LNCAP (cell line): Measurements from ENCODE around the gene SP3.

Source experiments
- TF ChIP-seq, protein P1 (sequence below): fragments of 450-650 bp; IDR thresholded peaks from 2 replicates; pipeline ENCODE4 v1.5.1; 2017; ENCODE audit warnings: mild to moderate bottlenecking

The SP3 gene

DNA sequence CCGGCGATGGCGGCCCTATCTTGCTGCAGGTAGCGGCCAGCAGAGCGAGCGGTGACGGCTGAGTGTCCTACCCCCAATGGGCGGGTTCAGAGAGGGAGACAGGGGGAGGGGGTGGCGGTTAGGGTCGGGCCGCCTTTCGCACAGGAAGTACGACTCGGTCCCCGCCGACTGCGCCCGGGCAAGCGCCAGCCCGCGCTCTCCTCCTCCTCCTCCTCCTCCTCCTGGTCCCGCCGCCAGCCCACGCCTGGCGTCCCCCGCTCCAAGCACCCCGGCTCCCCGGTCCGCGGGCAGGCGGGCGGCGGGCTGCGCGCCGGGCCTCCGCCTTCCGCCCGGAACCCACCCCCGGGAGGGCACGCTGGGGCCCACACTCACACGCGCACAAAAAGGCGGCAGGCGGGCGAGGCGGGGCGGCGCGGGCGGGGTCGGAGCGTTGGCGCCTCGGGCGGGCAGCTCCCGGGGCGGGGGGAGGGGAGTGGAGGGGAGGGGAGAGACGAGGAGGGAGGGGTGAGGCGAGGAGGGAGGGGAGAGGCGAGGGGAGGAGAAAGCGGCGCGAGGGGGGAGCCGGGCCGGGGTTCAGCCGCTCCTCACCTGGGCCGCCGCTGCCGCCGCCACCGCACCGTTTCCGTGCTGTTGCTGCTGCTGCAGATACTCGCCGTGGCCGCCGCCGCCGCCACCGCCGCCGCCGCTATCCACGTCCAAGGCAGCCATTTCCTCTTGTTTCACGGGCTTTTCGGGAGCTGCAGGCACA is 1.2 kb downstream of the SP3 start:
- TF ChIP-seq, protein P1, sequence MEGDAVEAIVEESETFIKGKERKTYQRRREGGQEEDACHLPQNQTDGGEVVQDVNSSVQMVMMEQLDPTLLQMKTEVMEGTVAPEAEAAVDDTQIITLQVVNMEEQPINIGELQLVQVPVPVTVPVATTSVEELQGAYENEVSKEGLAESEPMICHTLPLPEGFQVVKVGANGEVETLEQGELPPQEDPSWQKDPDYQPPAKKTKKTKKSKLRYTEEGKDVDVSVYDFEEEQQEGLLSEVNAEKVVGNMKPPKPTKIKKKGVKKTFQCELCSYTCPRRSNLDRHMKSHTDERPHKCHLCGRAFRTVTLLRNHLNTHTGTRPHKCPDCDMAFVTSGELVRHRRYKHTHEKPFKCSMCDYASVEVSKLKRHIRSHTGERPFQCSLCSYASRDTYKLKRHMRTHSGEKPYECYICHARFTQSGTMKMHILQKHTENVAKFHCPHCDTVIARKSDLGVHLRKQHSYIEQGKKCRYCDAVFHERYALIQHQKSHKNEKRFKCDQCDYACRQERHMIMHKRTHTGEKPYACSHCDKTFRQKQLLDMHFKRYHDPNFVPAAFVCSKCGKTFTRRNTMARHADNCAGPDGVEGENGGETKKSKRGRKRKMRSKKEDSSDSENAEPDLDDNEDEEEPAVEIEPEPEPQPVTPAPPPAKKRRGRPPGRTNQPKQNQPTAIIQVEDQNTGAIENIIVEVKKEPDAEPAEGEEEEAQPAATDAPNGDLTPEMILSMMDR: no peak

DNA sequence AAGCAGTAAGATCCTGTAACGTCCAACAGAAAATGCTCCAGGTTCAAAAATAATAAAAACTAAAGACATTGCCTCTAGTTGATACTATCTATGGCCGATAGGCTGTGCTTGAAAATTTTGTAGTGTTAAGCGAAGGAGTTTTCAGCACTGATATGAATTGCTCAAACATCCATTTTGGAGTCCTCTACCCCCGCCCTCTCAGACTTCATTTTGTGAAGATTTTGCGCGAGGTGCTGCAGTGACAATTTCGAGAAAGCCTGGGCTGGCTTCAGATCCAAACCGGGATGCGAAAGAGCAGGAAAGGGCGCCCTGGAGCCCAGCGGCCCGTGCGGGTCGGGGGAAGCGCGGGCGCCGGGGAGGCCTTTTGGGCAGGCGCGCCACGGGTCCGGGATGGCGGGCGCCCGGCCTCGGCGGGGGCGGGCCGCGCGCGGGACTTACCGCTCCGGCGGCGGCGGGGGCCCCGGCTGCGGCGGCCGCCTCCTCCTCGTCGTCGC is 1.8 kb downstream of the SP3 start:
- TF ChIP-seq, protein P1: no peak

DNA sequence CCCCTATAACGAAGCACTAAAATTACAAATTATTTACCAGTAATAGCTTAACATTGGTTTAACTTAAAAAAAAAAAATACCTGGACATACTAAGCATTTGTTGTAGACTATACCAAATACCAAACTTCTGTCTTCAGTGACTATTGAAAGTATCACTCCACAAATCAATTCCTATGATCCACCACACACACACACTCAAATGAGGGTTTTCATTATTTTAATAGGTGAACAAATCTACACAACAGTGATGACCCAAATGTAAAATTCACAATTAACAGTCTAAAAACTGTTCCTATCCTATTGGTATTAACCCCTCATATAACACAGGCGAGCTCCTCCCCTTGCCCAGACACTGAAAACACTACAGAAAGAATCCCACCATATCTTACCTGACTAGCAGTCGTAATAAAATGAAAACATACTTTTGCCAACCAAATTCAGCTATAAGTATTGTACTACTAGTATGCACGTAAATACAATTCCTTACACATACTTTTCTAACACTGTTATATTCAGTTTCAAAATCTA is 2.5 kb downstream of the SP3 start:
- TF ChIP-seq, protein P1: no peak

DNA sequence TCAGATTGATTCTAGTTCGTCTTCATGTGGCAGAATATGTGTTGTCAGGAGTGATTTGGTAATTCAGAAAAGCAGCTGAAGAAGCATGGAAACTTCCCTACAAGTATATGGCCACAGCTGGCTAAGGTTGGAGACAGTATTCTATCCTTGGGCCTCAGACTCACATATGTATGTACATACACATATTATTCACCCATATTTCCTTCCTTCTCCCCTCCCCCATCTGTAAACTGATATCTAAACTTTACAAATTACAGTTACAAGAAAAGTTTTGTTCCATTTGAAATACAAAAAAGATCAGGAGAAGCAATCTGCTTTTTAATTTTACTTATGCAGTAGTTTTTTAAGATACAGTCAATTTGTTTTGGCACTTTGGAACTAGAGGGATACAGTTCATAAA is 3.1 kb downstream of the SP3 start:
- TF ChIP-seq, protein P1: no peak

DNA sequence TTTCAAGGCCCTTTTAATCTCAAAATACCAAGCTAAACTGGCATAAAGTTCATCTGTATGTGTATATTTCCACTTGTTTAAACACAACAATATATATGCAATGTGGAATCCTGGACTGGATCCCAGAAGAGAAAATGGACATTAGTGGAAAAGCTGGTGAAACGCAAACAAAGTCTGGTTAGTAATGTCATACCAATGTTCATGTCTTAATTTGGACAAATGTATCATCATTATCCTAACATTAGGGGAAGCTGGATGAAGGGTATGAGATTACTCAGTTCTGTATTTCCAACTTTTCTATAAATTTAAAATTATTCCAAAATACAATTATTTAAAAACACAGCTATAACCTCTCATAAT is 3.8 kb downstream of the SP3 start:
- TF ChIP-seq, protein P1: no peak

DNA sequence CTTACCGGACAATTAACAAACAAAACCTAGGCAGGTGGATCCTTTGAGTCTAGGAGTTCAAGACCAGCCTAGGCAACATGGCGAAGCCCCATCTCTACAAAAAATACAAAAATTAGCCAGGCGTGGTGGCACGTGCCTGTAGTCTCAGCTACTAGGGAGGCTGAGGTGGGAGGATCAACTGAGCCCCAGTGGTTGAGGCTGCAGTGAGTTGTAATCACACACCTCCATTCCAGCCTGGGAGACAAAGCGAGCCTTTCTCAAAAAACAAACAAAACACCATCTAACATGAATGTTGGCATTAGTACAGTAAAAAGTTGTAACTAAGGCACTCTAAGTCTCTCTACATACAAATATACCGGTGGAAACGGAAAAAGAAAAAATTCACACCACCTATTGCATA is 5.3 kb downstream of the SP3 start:
- TF ChIP-seq, protein P1: no peak

DNA sequence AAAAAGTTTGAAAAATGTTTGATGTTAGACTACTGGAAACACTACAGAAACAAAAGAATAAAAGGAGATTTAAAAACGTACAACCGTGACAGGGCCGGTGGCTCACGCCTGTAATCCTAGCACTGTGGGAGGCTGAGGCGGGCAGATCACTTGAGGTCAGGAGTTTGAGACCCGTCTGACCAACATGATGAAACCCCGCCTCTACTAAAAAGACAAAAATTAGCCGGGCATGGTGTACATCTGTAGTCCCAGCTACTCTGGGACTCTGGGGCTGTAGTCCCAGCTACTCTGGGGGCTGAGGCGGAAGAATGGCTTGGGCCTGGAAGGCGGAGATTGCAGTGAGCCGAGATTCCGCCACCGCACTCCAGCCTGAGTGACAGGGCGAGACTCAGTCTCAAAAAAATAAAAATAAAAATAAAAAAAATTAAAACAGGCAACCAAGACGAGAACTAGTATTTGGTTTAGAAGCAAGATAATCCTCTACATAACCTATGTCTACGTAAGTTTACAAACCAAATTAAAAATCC is 5.8 kb downstream of the SP3 start:
- TF ChIP-seq, protein P1: no peak
